ENCODE measurements around the gene TMEM209.
"Not testable (repeated sequence)": the region's sequence is repeated elsewhere in the genome, so short reads cannot be mapped to it uniquely, and the experiment has no call there.

The TMEM209 gene

DNA sequence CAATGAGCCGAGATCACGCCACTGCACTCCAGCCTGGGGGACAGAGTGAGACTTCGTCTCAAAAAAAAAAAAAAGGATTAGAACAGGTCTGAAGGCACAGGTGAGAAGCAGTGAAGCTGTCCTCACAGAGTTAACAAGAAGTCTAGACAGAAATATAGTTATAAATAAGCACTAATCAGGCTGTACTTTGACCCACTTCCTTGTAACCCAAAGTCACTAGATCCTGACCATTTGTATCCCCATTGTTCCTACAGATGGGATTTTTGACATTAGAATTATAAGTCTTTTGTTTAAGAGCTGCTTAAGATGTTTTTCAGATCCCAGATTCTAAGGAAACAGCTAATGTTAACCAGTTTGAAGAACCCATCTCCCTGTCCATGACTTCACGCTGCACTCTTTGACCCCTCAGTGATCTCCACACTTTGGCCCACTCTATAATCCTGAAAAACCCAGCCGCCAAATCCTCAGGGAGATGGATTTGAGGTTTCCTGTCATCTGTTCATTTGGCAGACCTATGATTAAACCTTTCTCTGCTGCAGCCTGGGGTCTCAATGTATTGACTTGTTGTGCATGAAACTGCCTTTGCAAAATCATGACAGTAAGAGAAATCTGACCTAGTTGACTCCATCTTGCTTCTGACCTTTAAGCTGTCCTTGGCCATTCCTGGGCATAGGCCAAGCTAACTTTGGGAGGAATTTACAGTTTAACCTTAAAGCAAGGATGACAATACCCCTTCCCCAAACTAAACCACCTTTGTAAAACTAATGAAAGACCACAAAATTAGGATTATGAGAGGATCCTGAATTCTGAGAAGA is 13.8 kb upstream of the TMEM209 start:
- no peak for DNase-seq (ENCODE audit: low read depth)

DNA sequence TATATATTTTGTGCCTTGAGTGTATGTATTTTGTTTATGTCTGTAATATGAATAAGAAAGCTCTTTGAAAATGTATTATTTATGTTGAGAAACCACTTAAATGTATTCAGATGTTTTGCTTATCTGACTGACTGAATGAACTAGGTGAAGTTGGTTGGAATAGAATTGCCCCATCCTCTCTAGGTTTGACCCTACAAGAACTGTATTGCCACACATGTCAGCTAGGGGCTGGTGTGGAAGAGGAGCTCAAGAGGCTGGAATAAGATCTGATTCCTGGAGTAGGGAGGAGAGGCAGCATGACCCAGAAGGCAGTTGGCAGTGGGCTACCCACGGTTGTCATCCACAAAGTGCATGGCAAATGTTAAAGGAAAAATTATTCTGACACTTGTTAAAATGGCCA is 11.5 kb upstream of the TMEM209 start:
- DNase-seq (ENCODE audit: low read depth) = no peak

DNA sequence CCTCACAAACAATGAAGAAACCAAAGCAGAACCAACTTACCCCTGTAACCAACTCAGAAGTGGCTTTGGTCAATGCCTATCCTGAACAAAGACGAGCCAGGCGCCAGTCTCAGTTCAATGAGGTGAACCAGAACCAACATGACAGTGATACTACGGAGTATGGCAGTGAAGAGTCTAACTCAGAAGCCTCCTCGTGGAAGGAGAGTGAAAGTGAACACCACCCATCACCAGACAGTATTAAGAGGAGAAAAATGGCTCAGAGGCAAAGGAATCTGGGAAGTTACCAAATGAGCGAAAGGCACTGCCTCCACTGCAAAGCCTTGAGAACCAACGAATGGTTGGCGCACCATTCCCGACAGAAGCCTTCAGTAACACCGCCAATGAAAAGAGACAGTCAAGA is 10.8 kb upstream of the TMEM209 start:
- no peak for DNase-seq (ENCODE audit: low read depth)

DNA sequence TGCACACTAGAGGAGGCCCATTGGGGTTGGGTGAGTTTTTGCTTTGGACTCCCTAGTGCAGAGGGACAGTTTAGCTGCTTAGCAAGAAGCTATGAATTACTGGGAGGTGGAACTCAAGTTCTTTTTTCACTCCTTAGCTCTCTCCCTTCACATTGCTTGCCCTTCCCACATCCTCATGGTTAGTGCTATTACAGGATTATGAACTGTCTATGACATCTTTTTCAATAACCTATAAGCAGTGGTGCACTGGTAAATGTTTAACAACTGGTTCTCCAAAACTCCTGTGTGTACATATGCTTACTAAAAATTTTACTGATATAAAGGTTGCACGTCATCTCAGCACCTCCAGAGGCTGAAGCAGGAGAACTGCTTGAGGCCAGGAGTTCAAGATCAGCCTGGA is 8.6 kb upstream of the TMEM209 start:
- no peak for DNase-seq (ENCODE audit: low read depth)

DNA sequence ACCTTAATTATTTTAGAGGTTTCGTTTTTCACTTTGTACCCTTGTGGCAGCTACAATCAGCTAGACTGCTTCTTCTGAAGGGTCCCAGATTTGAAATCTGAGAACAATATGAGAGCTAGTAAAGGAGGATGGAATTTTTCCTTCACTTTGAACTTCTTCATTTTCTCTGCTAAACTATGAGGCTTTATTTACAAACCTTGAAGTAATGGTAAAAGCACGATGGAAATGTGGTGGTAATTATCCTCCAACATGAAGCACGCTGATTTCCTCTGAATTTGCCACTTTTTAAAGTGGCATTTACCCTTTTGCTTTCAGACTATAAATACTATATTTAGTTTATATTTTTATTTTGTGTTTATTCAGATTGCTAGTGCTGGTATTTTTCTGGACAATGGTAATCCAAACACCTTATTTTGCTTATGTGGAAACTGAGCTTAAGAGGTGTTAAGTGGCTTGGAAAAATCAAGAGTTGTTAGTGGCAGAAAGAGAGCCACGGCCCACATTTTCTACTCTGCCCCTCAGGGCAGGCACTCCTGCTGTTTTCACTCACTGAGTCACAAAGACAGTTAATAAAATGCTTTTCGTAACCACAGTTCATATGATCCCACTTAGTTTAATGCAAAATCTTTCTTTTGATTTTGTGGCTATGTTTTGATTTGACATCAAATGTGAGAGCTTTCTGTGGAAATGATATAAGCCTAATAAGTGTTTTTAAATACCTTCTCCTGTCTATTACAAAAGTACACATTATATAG is 5.2 kb upstream of the TMEM209 start:
- DNase-seq (ENCODE audit: low read depth) = no peak

DNA sequence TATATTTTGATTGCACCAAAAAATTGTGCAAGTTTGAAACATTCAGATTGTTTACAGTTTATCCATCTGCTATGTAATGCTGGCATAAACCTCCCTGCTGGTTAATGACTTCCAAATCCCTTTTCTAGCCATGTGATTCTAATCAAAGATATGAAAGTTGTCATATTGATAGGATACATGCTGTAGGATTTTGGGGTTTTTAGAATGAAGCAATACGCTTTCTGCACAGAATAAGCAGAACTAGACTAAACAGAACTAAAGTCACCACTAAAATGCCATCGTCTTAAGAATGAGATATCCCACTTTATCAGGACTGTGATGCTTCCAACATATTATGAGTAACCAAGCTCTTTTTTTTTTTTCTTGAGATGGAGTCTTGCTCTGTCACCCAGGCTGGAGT is 3.3 kb upstream of the TMEM209 start:
- no peak for DNase-seq (ENCODE audit: low read depth)

DNA sequence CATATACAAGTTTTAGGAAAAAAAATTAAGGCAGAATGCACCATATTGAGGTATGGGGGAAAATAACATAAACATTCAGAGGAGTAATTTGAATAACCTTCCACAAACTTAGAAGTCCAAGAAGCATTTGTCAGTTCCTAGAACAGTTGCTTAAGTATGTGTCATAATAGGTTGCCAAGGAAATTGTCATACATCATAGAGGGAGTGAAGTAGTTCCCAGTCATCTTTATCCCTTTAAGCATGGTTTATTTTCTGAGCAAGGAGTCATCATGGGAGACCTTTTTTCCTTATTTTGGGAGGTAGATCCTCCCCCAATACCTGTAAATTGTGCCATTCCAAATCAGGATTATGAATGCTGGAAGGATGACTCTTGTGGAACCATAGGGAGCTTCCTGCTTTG is 2.4 kb upstream of the TMEM209 start, which contains the start of gene SSMEM1:
Gene SSMEM1, plus strand, starts transcription at position 219 of the 400 bp plus-strand sequence. Its CDS starts 51 bp downstream, at position 270.
- DNase-seq (ENCODE audit: low read depth) = no peak

DNA sequence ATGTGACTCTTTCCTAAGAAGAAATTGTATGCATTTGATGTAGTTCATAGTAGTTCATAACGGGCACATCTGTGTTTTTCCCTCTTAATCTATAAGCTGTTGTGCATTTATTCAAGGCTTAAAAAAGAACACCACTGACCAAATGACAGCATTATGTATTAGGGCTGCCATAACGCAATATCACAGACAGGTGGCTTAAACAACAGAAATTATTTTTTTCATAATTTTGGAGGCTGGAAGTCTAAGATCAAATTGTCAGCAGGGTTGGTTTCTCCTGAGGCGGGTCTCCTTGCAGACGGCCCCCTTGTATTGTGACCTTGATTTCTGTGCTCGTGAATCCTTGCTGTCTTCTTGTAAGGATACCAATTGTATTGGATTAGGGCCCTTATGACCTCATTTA is 1.8 kb upstream of the TMEM209 start:
- no peak for DNase-seq (ENCODE audit: low read depth)

DNA sequence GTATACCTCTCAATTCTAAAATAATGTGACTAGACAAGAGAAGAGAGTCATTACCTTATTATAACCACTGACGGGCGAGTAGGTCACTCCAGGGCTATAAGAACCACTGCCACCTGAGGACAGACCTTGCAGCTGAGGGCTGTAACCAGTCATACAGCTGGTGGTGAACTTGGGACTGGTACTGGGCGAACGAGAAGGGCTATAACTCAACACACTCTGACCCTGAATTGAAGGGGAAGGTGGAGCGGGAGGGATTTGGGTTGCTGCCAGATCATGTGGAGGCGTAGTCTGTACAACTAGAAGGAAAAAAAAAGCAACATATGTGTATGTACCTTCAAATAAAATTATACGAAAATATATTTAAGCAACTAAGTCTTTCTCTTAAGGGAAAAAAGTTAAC is 3.4 kb downstream of the TMEM209 start:
- DNase-seq (ENCODE audit: low read depth) = no peak

DNA sequence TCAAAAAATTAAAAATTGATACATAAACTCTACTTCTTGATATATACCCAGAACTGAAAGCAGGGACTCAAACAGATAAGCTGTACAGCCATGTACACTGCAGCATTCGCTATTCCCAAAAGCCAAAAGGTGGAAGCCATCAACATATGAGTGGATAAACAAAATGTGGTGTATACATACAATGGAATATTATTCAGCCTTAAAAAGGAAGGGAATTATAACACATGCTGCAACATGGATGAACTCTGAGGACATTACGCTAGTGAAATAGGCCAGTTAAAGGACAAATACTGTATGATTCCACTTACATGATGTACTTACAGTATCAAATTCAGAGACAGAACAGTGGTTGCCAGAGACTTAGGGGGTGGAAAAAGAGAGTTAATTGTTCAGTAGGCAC is 8.1 kb downstream of the TMEM209 start:
- no peak for DNase-seq (ENCODE audit: low read depth)

DNA sequence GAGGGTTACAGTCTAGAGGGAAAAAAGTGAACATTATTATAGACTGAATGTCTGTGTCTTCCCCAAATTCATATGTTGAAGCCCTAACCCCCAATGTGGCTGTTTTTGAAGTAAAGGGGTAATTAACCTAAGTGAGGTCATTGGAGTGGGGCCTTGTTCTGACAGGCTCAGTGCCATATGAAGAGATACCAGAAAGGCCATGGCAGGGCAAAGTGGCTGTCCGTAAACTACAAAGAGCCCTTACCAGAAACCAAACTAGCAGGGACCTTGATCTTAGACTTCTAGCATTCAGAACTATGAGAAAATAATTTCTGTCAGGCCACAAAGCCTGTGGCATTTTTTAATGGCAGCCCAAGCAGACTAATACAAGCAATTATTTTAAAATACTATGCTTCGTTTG is 8.7 kb downstream of the TMEM209 start:
- no peak for DNase-seq (ENCODE audit: low read depth)

DNA sequence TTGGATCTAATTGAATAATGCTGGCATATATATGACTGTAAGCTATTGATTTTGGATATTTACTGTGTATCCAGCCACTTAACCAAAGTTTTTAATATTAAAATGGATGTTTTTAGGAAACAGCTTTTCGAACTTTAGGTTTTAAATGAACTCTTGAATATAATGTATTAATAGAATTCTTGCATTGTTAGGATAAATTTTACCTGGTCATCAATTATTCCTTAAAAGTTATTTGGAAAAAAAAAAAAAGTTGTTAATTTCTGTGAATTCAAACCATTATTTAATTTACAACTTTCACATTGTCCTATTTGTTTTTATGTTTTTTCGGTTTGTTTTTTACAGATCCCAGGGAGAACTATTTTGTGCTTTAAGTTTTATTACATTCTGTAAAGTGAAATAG is 9.8 kb downstream of the TMEM209 start:
- no peak for DNase-seq (ENCODE audit: low read depth)

DNA sequence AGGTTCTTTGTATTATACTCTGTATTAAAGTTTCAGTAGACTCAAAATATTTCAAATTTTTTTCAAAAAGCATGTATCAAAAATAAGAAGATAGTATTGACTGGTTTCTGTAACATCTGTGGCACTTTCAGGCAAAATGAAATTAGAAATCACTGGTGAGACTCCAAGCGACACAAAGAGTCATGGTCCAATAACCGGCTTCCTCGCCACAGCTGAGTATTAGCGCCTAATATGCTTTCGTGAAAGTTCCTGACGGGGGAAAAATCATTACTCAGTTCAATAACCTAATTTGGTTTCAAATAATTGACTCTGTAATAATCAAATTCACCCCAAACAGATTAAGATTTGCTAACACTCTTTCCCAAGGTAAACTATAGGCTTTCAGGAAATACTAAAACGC is 13.4 kb downstream of the TMEM209 start:
- no peak for DNase-seq (ENCODE audit: low read depth)

DNA sequence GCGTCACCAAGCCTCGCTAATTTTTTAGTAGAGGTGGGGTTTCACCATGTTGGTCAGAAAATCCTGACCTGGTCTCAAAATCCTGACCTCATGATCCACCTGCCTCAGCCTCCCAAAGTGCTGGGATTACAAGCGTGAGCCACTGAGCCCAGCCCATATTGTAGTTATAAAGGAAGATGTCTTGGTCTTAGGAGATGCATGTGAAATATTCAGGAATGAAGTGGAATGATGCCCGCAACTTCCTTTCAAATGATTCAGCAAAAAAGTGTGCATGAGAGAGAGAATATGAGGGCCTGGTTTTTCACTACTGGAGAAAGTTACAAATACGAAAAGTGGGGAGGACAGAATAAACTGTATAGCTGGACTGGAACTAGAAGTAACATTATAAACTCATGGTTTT is 15.9 kb downstream of the TMEM209 start:
- no peak for DNase-seq (ENCODE audit: low read depth)

DNA sequence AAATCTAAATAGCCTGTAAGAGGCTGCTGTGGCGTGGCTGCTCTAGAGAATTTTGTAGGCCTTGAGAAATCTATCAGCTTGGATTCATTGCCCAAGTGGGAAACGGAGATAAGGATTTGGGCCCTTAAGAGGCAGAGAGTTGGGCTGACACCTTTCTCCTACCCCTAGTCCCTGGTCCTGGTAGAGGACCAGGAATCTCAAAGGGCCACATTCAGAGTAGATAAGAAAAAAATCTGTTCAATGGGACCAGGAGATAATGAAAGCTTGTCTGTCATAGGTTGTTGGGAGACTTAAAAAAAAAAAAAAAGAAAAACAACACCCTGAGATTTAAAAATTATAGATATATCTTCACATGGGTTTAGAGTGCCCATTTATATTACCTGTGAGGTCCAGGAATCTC is 17.8 kb downstream of the TMEM209 start:
- DNase-seq (ENCODE audit: low read depth) = no peak

DNA sequence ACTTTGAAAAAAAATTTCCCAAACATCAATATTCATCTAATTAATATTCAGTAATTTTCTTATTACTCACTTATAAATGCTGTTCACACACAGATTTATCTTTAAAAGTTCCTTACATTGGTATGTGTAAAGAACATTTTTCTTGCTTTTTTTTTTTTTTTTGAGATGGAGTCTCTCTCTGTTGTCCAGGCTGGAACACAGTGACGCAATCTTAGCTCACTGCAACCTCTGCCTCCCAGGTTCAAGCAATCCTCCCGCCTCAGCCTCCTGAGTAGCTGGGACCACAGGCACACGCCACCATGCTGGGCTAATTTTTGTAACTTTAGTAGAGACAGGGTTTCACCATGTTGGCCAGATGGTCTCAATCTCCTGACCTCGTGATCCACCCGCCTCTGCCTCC is 20.9 kb downstream of the TMEM209 start:
- DNase-seq (ENCODE audit: low read depth) = not testable (repeated sequence)

DNA sequence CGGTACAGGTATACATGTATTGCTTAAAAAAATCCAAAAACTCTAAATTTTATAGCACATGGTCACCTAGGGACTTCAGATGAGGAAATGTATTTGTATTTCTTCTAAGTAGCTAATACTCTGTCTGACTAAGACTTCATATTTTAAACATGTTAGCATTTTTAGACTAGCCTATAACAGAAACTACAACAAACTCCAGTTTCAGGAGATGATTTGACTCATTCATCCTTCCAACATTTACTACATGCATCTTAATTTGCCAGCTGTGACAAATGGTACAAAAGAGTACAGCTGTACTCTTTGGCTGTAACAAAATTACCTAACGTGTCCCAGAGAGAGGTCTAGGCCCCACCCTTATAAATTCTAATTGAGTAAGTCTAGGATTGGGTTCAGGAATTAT is 22.2 kb downstream of the TMEM209 start:
- DNase-seq (ENCODE audit: low read depth) = no peak

DNA sequence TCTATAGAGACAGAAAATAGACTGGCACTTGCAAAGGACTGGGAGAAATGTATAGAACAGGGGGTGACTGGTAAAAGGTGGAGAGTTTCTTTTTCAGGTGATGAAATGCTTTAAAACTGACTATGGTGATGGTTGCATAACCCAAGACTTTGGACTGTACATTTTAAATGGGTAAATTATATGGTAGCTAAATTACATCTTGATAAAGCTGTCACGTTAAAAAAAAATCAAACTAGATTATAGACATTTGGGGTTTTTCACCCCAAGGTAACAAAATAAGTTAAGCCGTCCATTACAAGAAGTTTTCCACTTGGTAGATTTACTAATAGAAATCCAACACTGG is 24.0 kb downstream of the TMEM209 start:
- no peak for DNase-seq (ENCODE audit: low read depth)

DNA sequence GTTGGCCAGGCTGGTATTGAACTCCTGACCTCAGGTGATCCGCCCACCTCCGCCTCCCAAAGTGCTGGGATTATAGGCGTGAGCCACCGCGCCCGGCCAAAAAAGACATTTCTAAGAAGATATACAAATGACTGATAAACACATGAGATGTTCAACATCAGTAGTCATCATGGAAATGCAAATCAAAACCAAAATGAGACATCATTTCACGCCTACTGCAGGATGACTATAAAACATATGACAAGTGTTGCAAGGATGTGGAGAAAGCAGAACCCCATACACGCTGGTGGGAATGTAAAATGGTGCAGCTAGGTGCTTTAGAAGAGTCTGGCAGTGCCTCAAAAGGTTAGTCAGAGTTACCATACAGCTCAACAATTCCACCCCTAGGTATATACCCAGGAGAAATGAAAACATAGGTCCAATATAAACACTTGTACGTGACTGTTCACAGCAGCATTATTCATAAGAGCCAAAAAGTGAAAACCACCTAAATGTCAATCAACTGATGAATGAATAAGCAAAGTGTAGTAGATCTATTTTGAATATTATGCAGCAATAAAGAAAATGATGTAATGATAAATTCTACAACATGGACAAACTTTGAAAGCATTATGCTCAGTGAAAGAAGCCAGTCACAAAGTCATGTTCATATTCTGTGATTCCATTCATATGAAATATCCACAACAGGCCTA is 24.5 kb downstream of the TMEM209 start:
- peak; percentile 13 for DNase-seq (ENCODE audit: low read depth)

DNA sequence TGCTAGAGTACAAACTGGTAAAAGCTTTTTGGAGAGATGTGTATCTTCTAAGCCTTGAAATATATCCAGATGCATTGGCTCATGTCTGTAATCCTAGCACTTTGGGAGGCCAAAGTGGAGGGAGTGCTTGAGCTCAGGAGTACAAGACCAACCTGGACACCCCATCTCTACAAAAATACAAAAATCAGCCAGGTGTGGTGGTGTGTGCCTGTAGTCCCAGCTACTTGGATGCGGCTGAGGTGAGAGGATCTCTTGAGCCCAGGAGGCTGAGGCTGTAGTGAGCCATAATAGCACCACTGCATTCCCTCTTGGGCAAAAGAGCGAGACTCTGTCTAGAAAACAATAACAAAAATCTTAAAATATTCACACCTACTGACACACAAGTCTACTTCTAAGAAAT is 25.6 kb downstream of the TMEM209 start:
- DNase-seq (ENCODE audit: low read depth) = no peak

DNA sequence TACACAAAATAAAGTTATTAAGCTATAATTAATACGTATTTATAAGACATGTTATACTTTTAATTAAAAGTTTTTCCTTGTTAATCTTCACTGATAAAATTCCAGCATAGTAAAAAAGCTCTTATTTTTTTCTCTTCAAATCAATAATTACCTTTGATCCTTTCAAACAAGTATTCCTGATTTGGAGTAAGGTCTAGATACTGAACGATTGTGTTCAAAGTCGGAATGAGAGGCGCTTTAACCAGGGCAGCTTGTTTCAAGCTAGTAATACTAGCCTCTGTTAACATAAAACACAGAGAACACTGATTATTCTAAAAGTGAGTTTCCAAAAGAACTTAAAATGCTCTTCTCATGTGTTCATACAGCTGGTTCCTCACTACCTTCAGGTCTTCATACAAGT is 27.0 kb downstream of the TMEM209 start:
- no peak for DNase-seq (ENCODE audit: low read depth)

DNA sequence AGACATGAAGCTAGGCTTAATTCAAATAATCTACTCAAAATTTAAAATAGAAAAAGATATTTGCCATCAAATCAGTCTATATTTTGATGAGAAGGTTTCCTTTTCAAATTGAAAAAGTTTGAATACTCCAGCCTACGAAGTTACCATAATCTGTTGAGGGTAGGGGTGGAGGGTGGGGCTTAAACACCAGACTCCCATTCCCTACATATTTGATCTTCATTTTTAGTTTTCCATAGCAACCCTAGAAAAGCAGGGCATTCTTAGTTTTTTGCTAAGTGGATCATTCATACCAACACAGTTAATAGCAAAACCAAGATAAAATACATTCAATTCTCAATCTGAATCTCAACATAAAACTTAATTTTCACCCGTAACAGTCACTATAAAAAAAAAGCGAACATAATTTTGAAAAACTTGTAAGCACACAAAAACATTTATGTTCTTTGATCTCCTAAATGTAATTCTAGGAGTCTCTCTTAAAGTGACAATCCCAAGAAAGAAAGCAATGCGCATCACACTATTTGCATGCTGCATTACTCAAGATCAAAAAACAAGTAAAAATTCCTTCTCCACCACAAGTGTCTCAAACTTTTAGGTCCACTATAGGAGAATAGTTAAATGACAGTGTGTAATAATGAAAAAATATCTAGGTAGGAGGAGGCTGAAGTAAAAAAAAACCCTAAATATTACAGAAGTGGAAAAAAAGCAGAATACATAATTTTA is 30.8 kb downstream of the TMEM209 start:
- DNase-seq (ENCODE audit: low read depth) = no peak
